Stimulated activated CD4-positive, alpha-beta T cell treated with anti-CD3 and anti-CD28 coated beads, TNF-alpha, amount 100 ng/mL, for 48 hours (primary cell): ENCODE measurements around the gene FOXJ1.
"Not testable (repeated sequence)": the region's sequence is repeated elsewhere in the genome, so short reads cannot be mapped to it uniquely, and the experiment has no call there.

ENCODE experiments used
- DNase-seq, 3 donors: peaks; one replicate each; pipeline ENCODE4 v3.0.0-alpha.2; 2020; ENCODE audit warnings: low read depth in 3 of 3

FOXJ1 gene

GRCh38 chr17:76141212-76142038 is at the start of gene FOXJ1:
TSS of gene FOXJ1 (minus strand) at chr17:76141245. CDS start at chr17:76140395, 850 bp downstream.
- peak; percentile 79 to 84 (median 83) for DNase-seq

GRCh38 chr17:76189741-76190140 is 48.7 kb upstream of the FOXJ1 start:
- no peak for DNase-seq

- DNase-seq: no peak
Measured at GRCh38 chr17:76189247-76189646, 48.2 kb upstream of the FOXJ1 start.

GRCh38 chr17:76188213-76189016 is 47.4 kb upstream of the FOXJ1 start:
- no peak for DNase-seq

- not testable (repeated sequence) for DNase-seq
Measured at GRCh38 chr17:76186774-76187173, 45.7 kb upstream of the FOXJ1 start.

GRCh38 chr17:76184290-76184689 is 43.2 kb upstream of the FOXJ1 start:
- DNase-seq: no peak

GRCh38 chr17:76182016-76182764 is 41.1 kb upstream of the FOXJ1 start:
- DNase-seq: peak; percentile 90 to 95 (median 94)

- no peak for DNase-seq
Measured at GRCh38 chr17:76179496-76180467, 38.7 kb upstream of the FOXJ1 start.

GRCh38 chr17:76178124-76178523 is 37.1 kb upstream of the FOXJ1 start:
- no peak for DNase-seq

- no peak for DNase-seq
Measured at GRCh38 chr17:76176701-76177574, 35.9 kb upstream of the FOXJ1 start.

- DNase-seq: no peak
Measured at GRCh38 chr17:76174037-76174436, 33.0 kb upstream of the FOXJ1 start.

- no peak for DNase-seq
Measured at GRCh38 chr17:76173474-76173873, 32.4 kb upstream of the FOXJ1 start.

- DNase-seq: no peak
Measured at GRCh38 chr17:76171706-76172105, 30.7 kb upstream of the FOXJ1 start.

GRCh38 chr17:76170114-76170513 is 29.1 kb upstream of the FOXJ1 start:
- no peak for DNase-seq

- no peak for DNase-seq
Measured at GRCh38 chr17:76166906-76167305, 25.9 kb upstream of the FOXJ1 start.

GRCh38 chr17:76166168-76166567 is 25.1 kb upstream of the FOXJ1 start:
- peak in 1 of 3 donors; percentile 26 for DNase-seq

- DNase-seq: no peak
Measured at GRCh38 chr17:76164331-76164730, 23.3 kb upstream of the FOXJ1 start.

- DNase-seq: no peak
Measured at GRCh38 chr17:76163919-76164318, 22.9 kb upstream of the FOXJ1 start.

GRCh38 chr17:76161619-76162266 is 20.7 kb upstream of the FOXJ1 start:
- no peak for DNase-seq
